ENCODE measurements around the gene SLC35G4. TPM values are rescaled to one million over a fixed set of nuclear protein-coding genes. Genes with fewer than 3 reads are reported as not detected.

SLC35G4 gene
- total RNA-seq, 1 experiment from 2014 or later = not detected

- no peak for ATAC-seq
- peaks cover 10% of the 10 kb centered on the region; the same call in 1 of the 2 replicates for H3K27me3 ChIP-seq (ENCODE audit: control insufficient read depth, insufficient read depth, low read length)
- no peaks in the 10 kb centered on the region for H3K4me1 ChIP-seq (ENCODE audit: control insufficient read depth, insufficient read depth, low read length)
- no TSS peak for BruUV-seq (replicated peaks)
- POLR2A ChIA-PET = no interaction called here
- H3K36me3 ChIP-seq (ENCODE audit: control insufficient read depth, insufficient read depth, low read length) = no peaks in the 10 kb centered on the region
- TF ChIP-seq TCF7L2 (IDR thresholded peaks at IDR 0.05; ENCODE audit: low read depth, low read length) (no peak), POLR2AphosphoS5 (IDR thresholded peaks at IDR 0.05; ENCODE audit: low read depth, low read length) (no peak), CTCF (IDR thresholded peaks at IDR 0.05) (no peak), SIN3A (IDR thresholded peaks at IDR 0.05; ENCODE audit: borderline replicate concordance, insufficient read depth, low read depth, low read length) (no peak), REST (IDR thresholded peaks at IDR 0.05; ENCODE audit: insufficient read depth in 1 of 2, low read depth in 2 of 2, low read length in 1 of 2) (no peak)
- in situ Hi-C loops (cut with HindIII; ENCODE audit: low pct_unique_long_range_greater_than_20kb, low sequenced_read_pairs) (no loop called here), intact Hi-C loops (cut with micrococcal nuclease; ENCODE audit: unreplicated experiment) (loop anchor here (5.0 to 10.0 kb wide), 2 partner anchors 68 to 376 kb away; no protein-coding TSS in a partner anchor)
- H3K9me3 ChIP-seq (ENCODE audit: control insufficient read depth, insufficient read depth, low read depth, low read length) = no peaks in the 10 kb centered on the region
- DNase-seq (ENCODE audit: low read depth, low spot score) = no peak
- no peak overlapping the region for H3K4me3 ChIP-seq (ENCODE audit: low read depth in 2 of 2, low read length in 2 of 2)
- H3K27ac ChIP-seq (ENCODE audit: low read length) = no peak overlapping the region
- CTCF ChIA-PET = no interaction called here
These were observed 49.6 kb downstream of the SLC35G4 start for GRCh38 chr18:11658989-11659388.

Small RNA genes lying within 50 kb of the gene (microRNA-seq; reads per million reads assigned to microRNA genes)
- gene MIR7153 (ENCODE audit: unreplicated experiment) = not detected

Other genes starting within 250 kb of the SLC35G4 start
- gene GNAL, start 79.7 kb downstream of the SLC35G4 start, total RNA-seq (2021; ENCODE audit: unreplicated experiment) = 0.44 TPM
- 17.1 TPM for gene CHMP1B, start 241.8 kb downstream of the SLC35G4 start, total RNA-seq (2021; ENCODE audit: unreplicated experiment)

All from Panc1 (cell line).